Measurements from ENCODE around the gene METTL4. TPM values are rescaled to one million over a fixed set of nuclear protein-coding genes. Genes with fewer than 3 reads are reported as not detected.

The METTL4 gene
- total and polyA plus RNA-seq, 2 donors (not counting 3 experiments of a cell fraction or from before 2014, with no cell fraction given) = 8.3 to 17.4 TPM

GRCh38 chr18:2508155-2508554 is 63.1 kb downstream of the METTL4 start:
- no peak for DNase-seq (ENCODE audit: low read depth, low spot score)
- Histone ChIP-seq H2AFZ (ENCODE audit: low read depth, low read length) (no peak overlapping the region), H3K27ac (ENCODE audit: insufficient read depth, low read depth, low read length) (no peak overlapping the region), H3K9me3 (replicated peaks; ENCODE audit: control insufficient read depth, insufficient read depth, low read length) (no peaks in the 10 kb centered on the region), H3K4me2 (ENCODE audit: insufficient read depth, low read length) (no peak overlapping the region), H3K4me3 (replicated peaks in 1 of 3; ENCODE audit: insufficient read depth in 1 of 3, low read depth in 1 of 3, low read length in 3 of 3) (no peak overlapping the region), H3K4me1 (ENCODE audit: control insufficient read depth, extremely low read depth, insufficient read depth, low read length) (no peaks in the 10 kb centered on the region), H3K9me1 (replicated peaks; ENCODE audit: control insufficient read depth, extremely low read depth, insufficient read depth, low read length) (no peaks in the 10 kb centered on the region), H3K9ac (replicated peaks; ENCODE audit: extremely low read depth, insufficient read depth, low read length) (no peak overlapping the region), H4K20me1 (replicated peaks; ENCODE audit: control insufficient read depth, extremely low read depth, insufficient read depth, low read length) (no peaks in the 10 kb centered on the region), H3K79me2 (ENCODE audit: control insufficient read depth, insufficient read depth, low read length) (no peaks in the 10 kb centered on the region), H3K36me3 (ENCODE audit: control insufficient read depth in 2 of 2, extremely low read depth in 1 of 2, insufficient read depth in 2 of 2, low read length in 2 of 2) (no peaks in the 10 kb centered on the region), H3K27me3 (ENCODE audit: control insufficient read depth in 2 of 2, insufficient read depth in 2 of 2, low read length in 2 of 2) (no peaks in the 10 kb centered on the region)
- intact Hi-C loops (cut with micrococcal nuclease) = no loop called here
- no TSS peak for BruUV-seq (replicated peaks)
- TF ChIP-seq CTCF (IDR thresholded peaks at IDR 0.05; ENCODE audit: extremely low read depth in 1 of 2, insufficient read depth in 1 of 2, low read depth in 1 of 2, low read length in 2 of 2) (no peak), EZH2 (IDR thresholded peaks at IDR 0.05; ENCODE audit: borderline replicate concordance, low read depth, low read length, severe bottlenecking) (no peak), JUN (IDR thresholded peaks at IDR 0.05; ENCODE audit: borderline replicate concordance, insufficient read depth, insufficient read length, low read depth) (no peak), POLR2A (IDR thresholded peaks at IDR 0.05; ENCODE audit: low read depth, low read length) (no peak), POLR2AphosphoS5 (IDR thresholded peaks at IDR 0.05; ENCODE audit: insufficient read depth, low read depth, low read length) (no peak), FOS (IDR thresholded peaks at IDR 0.05; ENCODE audit: borderline replicate concordance, insufficient read depth, low read length) (no peak), MYC (IDR thresholded peaks at IDR 0.05; ENCODE audit: low read depth, low read length) (no peak), MAX (IDR thresholded peaks at IDR 0.05; ENCODE audit: insufficient read depth, insufficient read length) (no peak), GATA2 (IDR thresholded peaks at IDR 0.05; ENCODE audit: insufficient read depth, insufficient read length, low read depth, low read length) (no peak)
- no peak for FAIRE-seq
- dilution Hi-C loops (cut with MboI; ENCODE audit: extremely low pct_ligation_motif_present, low sequenced_read_pairs) = no loop called here
- POLR2A ChIA-PET = no interaction called here
- CTCF ChIA-PET = no interaction called here

Measured in endothelial cell of umbilical vein (primary cell).